Caki2 (cell line): ENCODE results near the gene MPPED2. TPM values are rescaled to one million over a fixed set of nuclear protein-coding genes. Genes with fewer than 3 reads are reported as not detected.

Source experiments
- DNase-seq: peaks from one replicate; pipeline ENCODE4 v3.0.0-alpha.2; 2015; ENCODE audit warnings: low read depth
- in situ Hi-C: cut with HindIII; loops from 2 replicates; pipeline ENCODE4 v1.10.0; 2016; ENCODE audit warnings: low sequenced_read_pairs, low pct_unique_long_range_greater_than_20kb, mixed read lengths
- total RNA-seq: library from RNA; depleted of rRNA; stranded (reverse); fragments of >200 nt; shearing (Covaris generic); gene quantifications from 2 replicates; pipeline ENCODE4 v1.2.3, GENCODE V29; 2014; ENCODE audit warnings: low replicate concordance

MPPED2 gene
- total RNA-seq, 1 experiment from 2014 or later: not detected

GRCh38 chr11:30501744-30502143 is 84.4 kb downstream of the MPPED2 start:
- DNase-seq: no peak
- in situ Hi-C loops: no loop called here

GRCh38 chr11:30499940-30500339 is 86.2 kb downstream of the MPPED2 start:
- no peak for DNase-seq
- in situ Hi-C loops: no loop called here

- in situ Hi-C loops: no loop called here
Observed at GRCh38 chr11:30497600-30497999, 88.6 kb downstream of the MPPED2 start.

GRCh38 chr11:30496935-30497334 is 89.2 kb downstream of the MPPED2 start:
- in situ Hi-C loops: no loop called here
- no peak for DNase-seq

More at GRCh38 chr11:30497600-30497999, 88.6 kb downstream of the MPPED2 start:
- no peak for DNase-seq

GRCh38 chr11:30495437-30495836 is 90.7 kb downstream of the MPPED2 start:
- in situ Hi-C loops: no loop called here
- DNase-seq: no peak

- in situ Hi-C loops: no loop called here
- no peak for DNase-seq
Observed at GRCh38 chr11:30489511-30489910, 96.6 kb downstream of the MPPED2 start.

GRCh38 chr11:30489076-30489475 is 97.1 kb downstream of the MPPED2 start:
- in situ Hi-C loops: no loop called here
- DNase-seq: no peak

- in situ Hi-C loops: no loop called here
- DNase-seq: no peak
Observed at GRCh38 chr11:30488304-30488998, 97.7 kb downstream of the MPPED2 start.

GRCh38 chr11:30487200-30487898 is 98.8 kb downstream of the MPPED2 start:
- no peak for DNase-seq
- in situ Hi-C loops: no loop called here

GRCh38 chr11:30485756-30486155 is 100.4 kb downstream of the MPPED2 start:
- DNase-seq: no peak
- in situ Hi-C loops: no loop called here

GRCh38 chr11:30485222-30485621 is 100.9 kb downstream of the MPPED2 start:
- in situ Hi-C loops: no loop called here

GRCh38 chr11:30483056-30483455 is 103.1 kb downstream of the MPPED2 start:
- in situ Hi-C loops: no loop called here
- DNase-seq: no peak

More at GRCh38 chr11:30485222-30485621, 100.9 kb downstream of the MPPED2 start:
- DNase-seq: no peak

- in situ Hi-C loops: no loop called here
- DNase-seq: no peak
Observed at GRCh38 chr11:30481796-30482195, 104.4 kb downstream of the MPPED2 start.

- in situ Hi-C loops: no loop called here
- no peak for DNase-seq
Observed at GRCh38 chr11:30481330-30481729, 104.8 kb downstream of the MPPED2 start.

- no peak for DNase-seq
- in situ Hi-C loops: no loop called here
Observed at GRCh38 chr11:30479899-30480298, 106.3 kb downstream of the MPPED2 start.

GRCh38 chr11:30478923-30479322 is 107.2 kb downstream of the MPPED2 start:
- in situ Hi-C loops: no loop called here
- DNase-seq: no peak

- no peak for DNase-seq
- in situ Hi-C loops: no loop called here
Observed at GRCh38 chr11:30477061-30477460, 109.1 kb downstream of the MPPED2 start.

GRCh38 chr11:30474151-30474954 is 111.8 kb downstream of the MPPED2 start:
- in situ Hi-C loops: no loop called here
- no peak for DNase-seq

- DNase-seq: no peak
- in situ Hi-C loops: no loop called here
Observed at GRCh38 chr11:30471244-30471643, 114.9 kb downstream of the MPPED2 start.
